Vagina (tissue), 2 donors: ENCODE measurements around the gene PDIK1L.

ENCODE experiments used
- CTCF ChIP-seq, 3 experiments: fragments of 450-650 bp in 2 of 3; fragments of 200-600 bp in 1 of 3; sonication (generic) in 1 of 3; IDR thresholded peaks; one replicate each; pipeline ENCODE4 v1.5.1; 2017 to 2019; ENCODE audit warnings: antibody characterized with exemption in 3 of 3, mild to moderate bottlenecking in 2 of 3, moderate library complexity in 2 of 3
- POLR2A ChIP-seq, 2 donors: fragments of 450-650 bp; IDR thresholded peaks; one replicate each; pipeline ENCODE4 v1.6.1; 2017; ENCODE audit warnings: antibody characterized with exemption in 2 of 2, mild to moderate bottlenecking in 2 of 2, moderate library complexity in 2 of 2
- POLR2AphosphoS5 ChIP-seq, 2 donors: sonication (generic); formaldehyde crosslinking; IDR thresholded peaks; one replicate each; pipeline ENCODE4 v1.9.0; 2017; ENCODE audit warnings: antibody characterized with exemption in 2 of 2, mild to moderate bottlenecking in 2 of 2, low read depth in 1 of 2; ENCODE audit not compliant: insufficient read depth in 1 of 2

- no peak for TF ChIP-seq CTCF (IDR thresholded peaks at IDR 0.05)
- no peak for TF ChIP-seq POLR2A (IDR thresholded peaks at IDR 0.05)
- no peak for TF ChIP-seq POLR2AphosphoS5 (IDR thresholded peaks at IDR 0.05; ENCODE audit: insufficient read depth in 1 of 2, low read depth in 1 of 2)
Observed at GRCh38 chr1:26130695-26131094, 19.1 kb downstream of the PDIK1L start.
